ENCODE data around the gene LIPC. TPM values are rescaled to one million over a fixed set of nuclear protein-coding genes. Genes with fewer than 3 reads are reported as not detected.

LIPC gene
- total RNA-seq, 2 experiments from 2014 or later = 0.61 to 1.2 TPM

DNA sequence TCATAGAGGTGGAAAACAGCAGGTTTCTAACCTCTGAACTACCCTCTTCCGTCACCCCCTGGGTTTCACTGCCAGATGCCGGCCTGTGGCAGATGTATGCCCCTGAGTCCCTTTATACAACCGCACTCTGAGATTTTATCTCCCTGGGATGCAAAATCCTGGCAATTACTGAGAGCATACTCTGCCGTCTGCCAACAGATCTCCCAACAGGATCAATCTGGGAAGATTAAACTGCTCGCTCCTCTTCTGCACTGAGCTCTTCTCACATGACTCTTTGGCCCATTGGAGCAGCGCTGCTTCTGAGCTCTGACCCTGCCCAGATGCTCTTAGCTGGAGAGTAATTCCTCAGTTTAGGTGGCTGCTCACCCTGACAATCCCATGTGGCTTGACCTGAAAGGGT is 133.2 kb downstream of the LIPC start:
- Mint-ChIP-seq H3K36me3 (ENCODE audit: low read depth) (no peaks in the 10 kb centered on the region), H3K4me3 (no peak overlapping the region), H3K27me3 (no peaks in the 10 kb centered on the region), H3K9me3 (peaks cover 2% of the 10 kb centered on the region), H3K4me1 (ENCODE audit: low read depth) (peaks cover 9% of the 10 kb centered on the region), H3K27ac (no peak overlapping the region)
- no peak overlapping the region for H3K4me3 ChIP-seq (ENCODE audit: low read length)
- intact Hi-C loops (cut with DNase I, micrococcal nuclease) = no loop called here
- H3K4me1 ChIP-seq (ENCODE audit: insufficient read depth, low read length) = peaks cover 5% of the 10 kb centered on the region
- CTCF ChIA-PET = no interaction called here
- H3K36me3 ChIP-seq (ENCODE audit: insufficient read depth, low read length) = no peaks in the 10 kb centered on the region
- H3K27ac ChIP-seq (ENCODE audit: low read depth in 1 of 2, low read length in 2 of 2) = no peak overlapping the region
- no peaks in the 10 kb centered on the region for H3K9me3 ChIP-seq (ENCODE audit: control insufficient read depth in 1 of 2, insufficient read depth in 1 of 2, low read length in 2 of 2)
- DNase-seq (no peak), ATAC-seq (ENCODE audit: poor library complexity) (no peak)
- POLR2A ChIA-PET = no interaction called here
- no peaks in the 10 kb centered on the region for H3K27me3 ChIP-seq (ENCODE audit: control insufficient read depth in 1 of 2, insufficient read depth in 2 of 2, low read length in 2 of 2)
- TF ChIP-seq, protein P1, sequence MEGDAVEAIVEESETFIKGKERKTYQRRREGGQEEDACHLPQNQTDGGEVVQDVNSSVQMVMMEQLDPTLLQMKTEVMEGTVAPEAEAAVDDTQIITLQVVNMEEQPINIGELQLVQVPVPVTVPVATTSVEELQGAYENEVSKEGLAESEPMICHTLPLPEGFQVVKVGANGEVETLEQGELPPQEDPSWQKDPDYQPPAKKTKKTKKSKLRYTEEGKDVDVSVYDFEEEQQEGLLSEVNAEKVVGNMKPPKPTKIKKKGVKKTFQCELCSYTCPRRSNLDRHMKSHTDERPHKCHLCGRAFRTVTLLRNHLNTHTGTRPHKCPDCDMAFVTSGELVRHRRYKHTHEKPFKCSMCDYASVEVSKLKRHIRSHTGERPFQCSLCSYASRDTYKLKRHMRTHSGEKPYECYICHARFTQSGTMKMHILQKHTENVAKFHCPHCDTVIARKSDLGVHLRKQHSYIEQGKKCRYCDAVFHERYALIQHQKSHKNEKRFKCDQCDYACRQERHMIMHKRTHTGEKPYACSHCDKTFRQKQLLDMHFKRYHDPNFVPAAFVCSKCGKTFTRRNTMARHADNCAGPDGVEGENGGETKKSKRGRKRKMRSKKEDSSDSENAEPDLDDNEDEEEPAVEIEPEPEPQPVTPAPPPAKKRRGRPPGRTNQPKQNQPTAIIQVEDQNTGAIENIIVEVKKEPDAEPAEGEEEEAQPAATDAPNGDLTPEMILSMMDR (IDR thresholded peaks at IDR 0.05) = no peak

DNA sequence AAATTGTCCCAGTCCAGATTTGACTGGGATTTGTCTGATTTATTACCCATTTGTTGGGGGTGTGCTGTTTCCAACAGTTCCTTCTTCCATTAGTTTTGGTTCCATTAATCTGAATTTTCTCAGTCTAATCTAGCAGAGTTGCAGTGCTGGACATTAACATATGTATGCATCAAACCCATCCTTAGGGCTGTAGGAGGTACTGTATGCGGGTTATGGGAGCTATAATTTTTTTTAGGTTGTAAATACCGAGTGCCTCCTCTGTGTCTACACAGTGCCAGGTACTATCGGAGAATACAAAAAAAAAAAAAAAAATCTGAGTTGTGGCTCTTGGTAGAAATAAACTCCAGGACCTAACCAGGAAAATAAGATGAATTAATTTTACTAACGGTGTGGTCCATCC is 133.8 kb downstream of the LIPC start:
- ATAC-seq (ENCODE audit: poor library complexity) (no peak), DNase-seq (no peak)
- peaks cover 9% of the 10 kb centered on the region for H3K4me1 Mint-ChIP-seq (ENCODE audit: low read depth)
- Histone ChIP-seq H3K9me3 (ENCODE audit: control insufficient read depth in 1 of 2, insufficient read depth in 1 of 2, low read length in 2 of 2) (no peaks in the 10 kb centered on the region), H3K27me3 (ENCODE audit: control insufficient read depth in 1 of 2, insufficient read depth in 2 of 2, low read length in 2 of 2) (no peaks in the 10 kb centered on the region), H3K4me1 (ENCODE audit: insufficient read depth, low read length) (peaks cover 5% of the 10 kb centered on the region), H3K36me3 (ENCODE audit: insufficient read depth, low read length) (no peaks in the 10 kb centered on the region), H3K27ac (ENCODE audit: low read depth in 1 of 2, low read length in 2 of 2) (no peak overlapping the region), H3K4me3 (ENCODE audit: low read length) (no peak overlapping the region)
- intact Hi-C loops (cut with DNase I, micrococcal nuclease) = no loop called here
- TF ChIP-seq, protein P1 (IDR thresholded peaks at IDR 0.05) = no peak
- no peak overlapping the region for H3K27ac Mint-ChIP-seq
- ChIA-PET POLR2A (no interaction called here), CTCF (no interaction called here)
- no peaks in the 10 kb centered on the region for H3K36me3 Mint-ChIP-seq (ENCODE audit: low read depth)
- no peaks in the 10 kb centered on the region for H3K27me3 Mint-ChIP-seq
- no peak overlapping the region for H3K4me3 Mint-ChIP-seq
- peaks cover 2% of the 10 kb centered on the region for H3K9me3 Mint-ChIP-seq

DNA sequence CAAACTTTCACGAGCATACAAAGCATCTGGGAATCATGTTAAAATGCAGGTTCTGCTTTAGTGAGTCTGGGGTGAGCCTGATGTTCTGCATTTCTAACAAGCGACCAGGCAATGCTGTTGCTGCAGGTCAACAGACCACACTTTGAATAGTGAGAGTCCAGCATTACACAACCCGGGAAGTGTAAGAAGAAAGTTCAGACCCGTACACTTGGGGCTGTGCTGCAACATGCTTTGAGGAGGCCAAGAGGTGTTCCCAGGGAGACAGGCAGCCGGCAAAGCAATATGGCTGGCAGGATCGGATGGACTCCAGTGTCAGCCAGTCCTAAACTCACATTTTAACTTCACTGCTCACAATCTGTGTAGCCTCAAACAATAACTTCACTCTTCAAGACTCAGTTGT is 134.2 kb downstream of the LIPC start:
- H3K4me1 Mint-ChIP-seq (ENCODE audit: low read depth) = peaks cover 9% of the 10 kb centered on the region
- no peak overlapping the region for H3K27ac Mint-ChIP-seq
- intact Hi-C loops (cut with DNase I, micrococcal nuclease) = no loop called here
- H3K27ac ChIP-seq (ENCODE audit: low read depth in 1 of 2, low read length in 2 of 2) = no peak overlapping the region
- H3K36me3 ChIP-seq (ENCODE audit: insufficient read depth, low read length) = no peaks in the 10 kb centered on the region
- no peaks in the 10 kb centered on the region for H3K9me3 ChIP-seq (ENCODE audit: control insufficient read depth in 1 of 2, insufficient read depth in 1 of 2, low read length in 2 of 2)
- H3K36me3 Mint-ChIP-seq (ENCODE audit: low read depth) = no peaks in the 10 kb centered on the region
- H3K4me3 Mint-ChIP-seq = no peak overlapping the region
- CTCF ChIA-PET = no interaction called here
- TF ChIP-seq, protein P1 (IDR thresholded peaks at IDR 0.05) = no peak
- H3K27me3 ChIP-seq (ENCODE audit: control insufficient read depth in 1 of 2, insufficient read depth in 2 of 2, low read length in 2 of 2) = no peaks in the 10 kb centered on the region
- H3K4me1 ChIP-seq (ENCODE audit: insufficient read depth, low read length) = peaks cover 5% of the 10 kb centered on the region
- DNase-seq (no peak), ATAC-seq (ENCODE audit: poor library complexity) (no peak)
- H3K9me3 Mint-ChIP-seq = peaks cover 2% of the 10 kb centered on the region
- POLR2A ChIA-PET = no interaction called here
- no peaks in the 10 kb centered on the region for H3K27me3 Mint-ChIP-seq
- H3K4me3 ChIP-seq (ENCODE audit: low read length) = no peak overlapping the region
